GM12892 (cell line): Measurements from ENCODE around the gene STX7.

Experiments
- POLR2A ChIP-seq: IDR thresholded peaks from 2 replicates; pipeline ENCODE4 v1.6.1; 2011; ENCODE audit warnings: low read depth, low read length, control low read depth
- POLR2AphosphoS5 ChIP-seq: IDR thresholded peaks from 2 replicates; pipeline ENCODE4 v1.6.1; 2011; ENCODE audit warnings: low read depth, low read length, control low read depth
- TAF1 ChIP-seq: IDR thresholded peaks from 2 replicates; pipeline ENCODE4 v1.6.1; 2011; ENCODE audit warnings: low read depth, mild to moderate bottlenecking, control low read depth, low read length, borderline replicate concordance

- TF ChIP-seq POLR2A (no peak), POLR2AphosphoS5 (no peak), TAF1 (no peak)
Observed at GRCh38 chr6:132404330-132404729, 108.6 kb downstream of the STX7 start.
